ENCODE data around the gene TNFRSF1A. TPM values are rescaled to one million over a fixed set of nuclear protein-coding genes. Genes with fewer than 3 reads are reported as not detected.
"Not testable (repeated sequence)": the region's sequence is repeated elsewhere in the genome, so short reads cannot be mapped to it uniquely, and the experiment has no call there.

Gene TNFRSF1A
- polyA plus RNA-seq, 10 donors = 55.2 to 91.6 (median 67.5) TPM

- DNase-seq = no peak
Observed at GRCh38 chr12:6310771-6311610, 30.9 kb downstream of the TNFRSF1A start.

GRCh38 chr12:6307529-6307928 is 34.3 kb downstream of the TNFRSF1A start:
- DNase-seq = no peak

- DNase-seq = no peak
Observed at GRCh38 chr12:6306599-6307220, 35.2 kb downstream of the TNFRSF1A start.

GRCh38 chr12:6306151-6306550 is 35.7 kb downstream of the TNFRSF1A start:
- no peak for DNase-seq

- no peak for DNase-seq
Observed at GRCh38 chr12:6303071-6303470, 38.8 kb downstream of the TNFRSF1A start.

GRCh38 chr12:6302621-6303020 is 39.3 kb downstream of the TNFRSF1A start:
- DNase-seq = no peak

- no peak for DNase-seq
Observed at GRCh38 chr12:6301721-6302120, 40.2 kb downstream of the TNFRSF1A start.

GRCh38 chr12:6297170-6297569 is 44.7 kb downstream of the TNFRSF1A start:
- no peak for DNase-seq

GRCh38 chr12:6295094-6295811 is 46.6 kb downstream of the TNFRSF1A start:
- DNase-seq = peak; percentile 52 to 76 (median 63)

- DNase-seq = no peak
Observed at GRCh38 chr12:6294156-6295093, 47.5 kb downstream of the TNFRSF1A start.

- no peak for DNase-seq
Observed at GRCh38 chr12:6292606-6293005, 49.3 kb downstream of the TNFRSF1A start.

- not testable (repeated sequence) for DNase-seq
Observed at GRCh38 chr12:6289906-6290305, 52.0 kb downstream of the TNFRSF1A start.

GRCh38 chr12:6289081-6289480 is 52.8 kb downstream of the TNFRSF1A start:
- not testable (repeated sequence) for DNase-seq

- peak in 1 of 3 donors; percentile 69 for DNase-seq
Observed at GRCh38 chr12:6288235-6288634, 53.6 kb downstream of the TNFRSF1A start.

- DNase-seq = no peak
Observed at GRCh38 chr12:6285532-6286306, 56.2 kb downstream of the TNFRSF1A start.

- DNase-seq = peak; percentile 72 to 82 (median 78)
Observed at GRCh38 chr12:6285063-6285477, 56.8 kb downstream of the TNFRSF1A start.

- DNase-seq = no peak
Observed at GRCh38 chr12:6284273-6284672, 57.6 kb downstream of the TNFRSF1A start.

GRCh38 chr12:6282453-6282840 is 59.4 kb downstream of the TNFRSF1A start:
- no peak for DNase-seq

- DNase-seq = no peak
Observed at GRCh38 chr12:6281081-6281809, 60.6 kb downstream of the TNFRSF1A start.

GRCh38 chr12:6280672-6281071 is 61.2 kb downstream of the TNFRSF1A start:
- no peak for DNase-seq
